ENCODE measurements around the gene ARHGAP10. TPM values are rescaled to one million over a fixed set of nuclear protein-coding genes. Genes with fewer than 3 reads are reported as not detected.

Gene ARHGAP10
- total RNA-seq, 2 experiments from 2014 or later: 6.3 to 7.1 TPM

- Mint-ChIP-seq H3K4me3 (no peak overlapping the region), H3K36me3 (ENCODE audit: low read depth) (no peaks in the 10 kb centered on the region), H3K4me1 (ENCODE audit: low read depth) (no peaks in the 10 kb centered on the region), H3K27me3 (ENCODE audit: low read depth) (no peaks in the 10 kb centered on the region), H3K27ac (no peak overlapping the region), H3K9me3 (ENCODE audit: insufficient read depth) (no peaks in the 10 kb centered on the region)
- CTCF ChIA-PET: interaction anchor here (0.6 to 1.2 kb wide), 3 partner anchors 12 to 73 kb away, joined by 3 to 4 read pairs (median 4); no protein-coding TSS in a partner anchor
- POLR2A ChIA-PET: no interaction called here
- DNase-seq (no peak), ATAC-seq (no peak)
Observed at GRCh38 chr4:147831551-147832171, 99.8 kb downstream of the ARHGAP10 start.

- no peaks in the 10 kb centered on the region for H3K36me3 Mint-ChIP-seq (ENCODE audit: low read depth)
- H3K27ac Mint-ChIP-seq: no peak overlapping the region
- POLR2A ChIA-PET: no interaction called here
- DNase-seq (no peak), ATAC-seq (no peak)
- no peaks in the 10 kb centered on the region for H3K27me3 Mint-ChIP-seq (ENCODE audit: low read depth)
- CTCF ChIA-PET: interaction anchor here (2.2 to 2.3 kb wide), 2 partner anchors 10 to 33 kb away, joined by 6 to 11 read pairs; no protein-coding TSS in a partner anchor
- H3K4me3 Mint-ChIP-seq: no peak overlapping the region
- no peaks in the 10 kb centered on the region for H3K4me1 Mint-ChIP-seq (ENCODE audit: low read depth)
- no peaks in the 10 kb centered on the region for H3K9me3 Mint-ChIP-seq (ENCODE audit: insufficient read depth)
Observed at GRCh38 chr4:147833254-147833653, 101.4 kb downstream of the ARHGAP10 start.

- Mint-ChIP-seq H3K36me3 (ENCODE audit: low read depth) (no peaks in the 10 kb centered on the region), H3K4me1 (ENCODE audit: low read depth) (no peaks in the 10 kb centered on the region), H3K9me3 (ENCODE audit: insufficient read depth) (no peaks in the 10 kb centered on the region), H3K4me3 (no peak overlapping the region), H3K27ac (no peak overlapping the region), H3K27me3 (ENCODE audit: low read depth) (no peaks in the 10 kb centered on the region)
- ChIA-PET CTCF (interaction anchor here (2.2 to 2.3 kb wide), 2 partner anchors 9 to 33 kb away, joined by 6 to 11 read pairs; no protein-coding TSS in a partner anchor), POLR2A (no interaction called here)
- ATAC-seq (no peak), DNase-seq (no peak)
Observed at GRCh38 chr4:147833741-147834140, 101.9 kb downstream of the ARHGAP10 start.

- ChIA-PET CTCF (interaction anchor here (2.3 kb wide), 1 partner anchor 8 kb away, joined by 6 read pairs; no protein-coding TSS in a partner anchor), POLR2A (no interaction called here)
- no peaks in the 10 kb centered on the region for H3K4me1 Mint-ChIP-seq (ENCODE audit: low read depth)
- no peak overlapping the region for H3K27ac Mint-ChIP-seq
- no peaks in the 10 kb centered on the region for H3K9me3 Mint-ChIP-seq (ENCODE audit: insufficient read depth)
- ATAC-seq (no peak), DNase-seq (no peak)
- no peaks in the 10 kb centered on the region for H3K27me3 Mint-ChIP-seq (ENCODE audit: low read depth)
- no peak overlapping the region for H3K4me3 Mint-ChIP-seq
- H3K36me3 Mint-ChIP-seq (ENCODE audit: low read depth): no peaks in the 10 kb centered on the region
Observed at GRCh38 chr4:147834480-147834879, 102.6 kb downstream of the ARHGAP10 start.

- Mint-ChIP-seq H3K4me3 (no peak overlapping the region), H3K27ac (no peak overlapping the region), H3K27me3 (ENCODE audit: low read depth) (peaks cover 5% of the 10 kb centered on the region), H3K4me1 (ENCODE audit: low read depth) (no peaks in the 10 kb centered on the region), H3K9me3 (ENCODE audit: insufficient read depth) (no peaks in the 10 kb centered on the region), H3K36me3 (ENCODE audit: low read depth) (no peaks in the 10 kb centered on the region)
- POLR2A ChIA-PET: no interaction called here
- DNase-seq (no peak), ATAC-seq (no peak)
- CTCF ChIA-PET: interaction anchor here (0.9 to 2.0 kb wide), 3 partner anchors 30 to 128 kb away, joined by 3 to 12 read pairs (median 4); no protein-coding TSS in a partner anchor
Observed at GRCh38 chr4:147836807-147837206, 104.9 kb downstream of the ARHGAP10 start.

- H3K9me3 Mint-ChIP-seq (ENCODE audit: insufficient read depth): no peaks in the 10 kb centered on the region
- ChIA-PET POLR2A (interaction anchor here (0.7 kb wide), 1 partner anchor 12 kb away, joined by 3 read pairs; no protein-coding TSS in a partner anchor), CTCF (interaction anchor here (1.6 to 2.0 kb wide), 1 partner anchor 29 kb away, joined by 4 to 12 read pairs; no protein-coding TSS in a partner anchor)
- no peak for ATAC-seq
- no peak overlapping the region for H3K27ac Mint-ChIP-seq
- no peak overlapping the region for H3K4me3 Mint-ChIP-seq
- peaks cover 6% of the 10 kb centered on the region for H3K27me3 Mint-ChIP-seq (ENCODE audit: low read depth)
- H3K36me3 Mint-ChIP-seq (ENCODE audit: low read depth): no peaks in the 10 kb centered on the region
- no peaks in the 10 kb centered on the region for H3K4me1 Mint-ChIP-seq (ENCODE audit: low read depth)
- DNase-seq: no peak
Observed at GRCh38 chr4:147837435-147837834, 105.5 kb downstream of the ARHGAP10 start.

- POLR2A ChIA-PET: interaction anchor here (0.7 kb wide), 1 partner anchor 13 kb away, joined by 3 read pairs; no protein-coding TSS in a partner anchor
- no peaks in the 10 kb centered on the region for H3K9me3 Mint-ChIP-seq (ENCODE audit: insufficient read depth)
- no peak overlapping the region for H3K27ac Mint-ChIP-seq
- H3K4me3 Mint-ChIP-seq: no peak overlapping the region
- DNase-seq: no peak
- no peaks in the 10 kb centered on the region for H3K4me1 Mint-ChIP-seq (ENCODE audit: low read depth)
- no peak for ATAC-seq
- peaks cover 10% of the 10 kb centered on the region for H3K27me3 Mint-ChIP-seq (ENCODE audit: low read depth)
- CTCF ChIA-PET: interaction anchor here (1.6 kb wide), 1 partner anchor 29 kb away, joined by 4 read pairs; no protein-coding TSS in a partner anchor
- H3K36me3 Mint-ChIP-seq (ENCODE audit: low read depth): no peaks in the 10 kb centered on the region
Observed at GRCh38 chr4:147837854-147838253, 106.0 kb downstream of the ARHGAP10 start.

GRCh38 chr4:147839200-147839599, 107.3 kb downstream of the ARHGAP10 start:
- ATAC-seq (no peak), DNase-seq (no peak)
- Mint-ChIP-seq H3K9me3 (ENCODE audit: insufficient read depth) (no peaks in the 10 kb centered on the region), H3K27ac (no peak overlapping the region), H3K4me3 (no peak overlapping the region), H3K4me1 (ENCODE audit: low read depth) (no peaks in the 10 kb centered on the region), H3K36me3 (ENCODE audit: low read depth) (no peaks in the 10 kb centered on the region), H3K27me3 (ENCODE audit: low read depth) (peaks cover 10% of the 10 kb centered on the region)
- POLR2A ChIA-PET: no interaction called here
- CTCF ChIA-PET: interaction anchor here (1.6 to 5.1 kb wide), 2 partner anchors 28 kb away, joined by 4 to 22 read pairs; no protein-coding TSS in a partner anchor

- Mint-ChIP-seq H3K4me1 (ENCODE audit: low read depth) (no peaks in the 10 kb centered on the region), H3K36me3 (ENCODE audit: low read depth) (no peaks in the 10 kb centered on the region), H3K9me3 (ENCODE audit: insufficient read depth) (no peaks in the 10 kb centered on the region), H3K27me3 (ENCODE audit: low read depth) (peaks cover 10% of the 10 kb centered on the region), H3K4me3 (no peak overlapping the region), H3K27ac (no peak overlapping the region)
- POLR2A ChIA-PET: no interaction called here
- DNase-seq (no peak), ATAC-seq (no peak)
- CTCF ChIA-PET: interaction anchor here (5.1 kb wide), 1 partner anchor 27 kb away, joined by 22 read pairs; no protein-coding TSS in a partner anchor
Observed at GRCh38 chr4:147839663-147840062, 107.8 kb downstream of the ARHGAP10 start.

- DNase-seq: no peak
- CTCF ChIA-PET: interaction anchor here (1.1 to 5.1 kb wide), 2 partner anchors 14 to 26 kb away, joined by 3 to 22 read pairs; no protein-coding TSS in a partner anchor
- no peaks in the 10 kb centered on the region for H3K36me3 Mint-ChIP-seq (ENCODE audit: low read depth)
- H3K27ac Mint-ChIP-seq: no peak overlapping the region
- H3K4me3 Mint-ChIP-seq: no peak overlapping the region
- H3K4me1 Mint-ChIP-seq (ENCODE audit: low read depth): no peaks in the 10 kb centered on the region
- ATAC-seq: no peak
- no peaks in the 10 kb centered on the region for H3K9me3 Mint-ChIP-seq (ENCODE audit: insufficient read depth)
- POLR2A ChIA-PET: no interaction called here
- H3K27me3 Mint-ChIP-seq (ENCODE audit: low read depth): peaks cover 10% of the 10 kb centered on the region
Observed at GRCh38 chr4:147840838-147841738, 109.2 kb downstream of the ARHGAP10 start.

- DNase-seq (no peak), ATAC-seq (no peak)
- Mint-ChIP-seq H3K27me3 (ENCODE audit: low read depth) (peaks cover 13% of the 10 kb centered on the region), H3K27ac (no peak overlapping the region), H3K36me3 (ENCODE audit: low read depth) (peaks cover 3% of the 10 kb centered on the region), H3K4me1 (ENCODE audit: low read depth) (no peaks in the 10 kb centered on the region), H3K4me3 (no peak overlapping the region), H3K9me3 (ENCODE audit: insufficient read depth) (no peaks in the 10 kb centered on the region)
- ChIA-PET POLR2A (no interaction called here), CTCF (interaction anchor here (1.2 to 5.1 kb wide), 5 partner anchors 9 to 111 kb away, joined by 3 to 22 read pairs (median 5); partner anchors contain the start of gene ARHGAP10)
Observed at GRCh38 chr4:147842573-147842972, 110.7 kb downstream of the ARHGAP10 start.

All from activated CD8-positive, alpha-beta T cell treated with anti-CD3 and anti-CD28 coated beads, Interleukin-2, amount 10 ng/mL, durations not matched to agents 7 days and 5 days (primary cell).